C4-2B (cell line): Measurements from ENCODE around the gene HNRNPU.

Source experiments
- ZFX ChIP-seq: fragments of 450-650 bp; IDR thresholded peaks from 2 replicates; pipeline ENCODE4 v1.6.1; 2017
- TF ChIP-seq, protein P1 (sequence below): fragments of 450-650 bp; conservative IDR thresholded peaks from 2 replicates; pipeline ENCODE4 v1.5.1; 2017; ENCODE audit warnings: mild to moderate bottlenecking

GRCh38 chr1:244904119-244904518 lies 39.8 kb upstream of the HNRNPU start:
- TF ChIP-seq, protein P1, sequence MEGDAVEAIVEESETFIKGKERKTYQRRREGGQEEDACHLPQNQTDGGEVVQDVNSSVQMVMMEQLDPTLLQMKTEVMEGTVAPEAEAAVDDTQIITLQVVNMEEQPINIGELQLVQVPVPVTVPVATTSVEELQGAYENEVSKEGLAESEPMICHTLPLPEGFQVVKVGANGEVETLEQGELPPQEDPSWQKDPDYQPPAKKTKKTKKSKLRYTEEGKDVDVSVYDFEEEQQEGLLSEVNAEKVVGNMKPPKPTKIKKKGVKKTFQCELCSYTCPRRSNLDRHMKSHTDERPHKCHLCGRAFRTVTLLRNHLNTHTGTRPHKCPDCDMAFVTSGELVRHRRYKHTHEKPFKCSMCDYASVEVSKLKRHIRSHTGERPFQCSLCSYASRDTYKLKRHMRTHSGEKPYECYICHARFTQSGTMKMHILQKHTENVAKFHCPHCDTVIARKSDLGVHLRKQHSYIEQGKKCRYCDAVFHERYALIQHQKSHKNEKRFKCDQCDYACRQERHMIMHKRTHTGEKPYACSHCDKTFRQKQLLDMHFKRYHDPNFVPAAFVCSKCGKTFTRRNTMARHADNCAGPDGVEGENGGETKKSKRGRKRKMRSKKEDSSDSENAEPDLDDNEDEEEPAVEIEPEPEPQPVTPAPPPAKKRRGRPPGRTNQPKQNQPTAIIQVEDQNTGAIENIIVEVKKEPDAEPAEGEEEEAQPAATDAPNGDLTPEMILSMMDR, result no peak
- TF ChIP-seq ZFX, result no peak
